Measurements from ENCODE around the gene ITIH4. TPM values are rescaled to one million over a fixed set of nuclear protein-coding genes. Genes with fewer than 3 reads are reported as not detected.

The ITIH4 gene
- total RNA-seq, 1 donor from 2014 or later = 0.26 TPM

GRCh38 chr3:52836986-52837385, 6.5 kb upstream of the ITIH4 start:
- H3K27me3 ChIP-seq (ENCODE audit: control insufficient read depth, insufficient read depth, low read length) = no peaks in the 10 kb centered on the region
- H3K4me3 ChIP-seq (ENCODE audit: low read depth, low read length) = no peak overlapping the region
- peaks cover 7% of the 10 kb centered on the region for H3K36me3 ChIP-seq (ENCODE audit: control insufficient read depth, insufficient read depth, low read length)
- no peak for TF ChIP-seq CTCF (IDR thresholded peaks at IDR 0.05; ENCODE audit: insufficient read depth, low read length, severe bottlenecking)
- DNase-seq (ENCODE audit: low read depth) = no peak
- no peak for FAIRE-seq

- DNase-seq (ENCODE audit: low read depth) (no peak), FAIRE-seq (peak; percentile 76)
- TF ChIP-seq CTCF (IDR thresholded peaks at IDR 0.05; ENCODE audit: insufficient read depth, low read length, severe bottlenecking) = no peak
- peaks cover 5% of the 10 kb centered on the region for H3K36me3 ChIP-seq (ENCODE audit: control insufficient read depth, insufficient read depth, low read length)
- H3K4me3 ChIP-seq (ENCODE audit: low read depth, low read length) = no peak overlapping the region
- no peaks in the 10 kb centered on the region for H3K27me3 ChIP-seq (ENCODE audit: control insufficient read depth, insufficient read depth, low read length)
Observed at GRCh38 chr3:52836471-52836845, 6.0 kb upstream of the ITIH4 start.

- DNase-seq (ENCODE audit: low read depth) = peak; percentile 21
- Histone ChIP-seq H3K4me3 (ENCODE audit: low read depth, low read length) (no peak overlapping the region), H3K27me3 (ENCODE audit: control insufficient read depth, insufficient read depth, low read length) (no peaks in the 10 kb centered on the region), H3K36me3 (ENCODE audit: control insufficient read depth, insufficient read depth, low read length) (peaks cover 2% of the 10 kb centered on the region)
- no peak for FAIRE-seq
- TF ChIP-seq CTCF (IDR thresholded peaks at IDR 0.05; ENCODE audit: insufficient read depth, low read length, severe bottlenecking) = no peak
Observed at GRCh38 chr3:52835766-52836470, 5.4 kb upstream of the ITIH4 start.

- FAIRE-seq (peak; percentile 66), DNase-seq (ENCODE audit: low read depth) (no peak)
- TF ChIP-seq CTCF (IDR thresholded peaks at IDR 0.05; ENCODE audit: insufficient read depth, low read length, severe bottlenecking) = no peak
- no peak within 1 kb of the TSS for H3K4me3 ChIP-seq (ENCODE audit: low read depth, low read length)
- H3K27me3 ChIP-seq (ENCODE audit: control insufficient read depth, insufficient read depth, low read length) = no peaks in the 10 kb centered on the region
- H3K36me3 ChIP-seq (ENCODE audit: control insufficient read depth, insufficient read depth, low read length) = no peaks in the 10 kb centered on the region
Observed at GRCh38 chr3:52834871-52835501, 4.5 kb upstream of the ITIH4 start, which contains the start of gene MUSTN1. TSS of gene MUSTN1 (minus strand) at chr3:52835019. CDS start at chr3:52834948, 71 bp downstream.

- no peaks in the 10 kb centered on the region for H3K36me3 ChIP-seq (ENCODE audit: control insufficient read depth, insufficient read depth, low read length)
- no peak for FAIRE-seq
- no peak for TF ChIP-seq CTCF (IDR thresholded peaks at IDR 0.05; ENCODE audit: insufficient read depth, low read length, severe bottlenecking)
- no peak overlapping the region for H3K4me3 ChIP-seq (ENCODE audit: low read depth, low read length)
- DNase-seq (ENCODE audit: low read depth) = no peak
- H3K27me3 ChIP-seq (ENCODE audit: control insufficient read depth, insufficient read depth, low read length) = no peaks in the 10 kb centered on the region
Observed at GRCh38 chr3:52833202-52833601, 2.7 kb upstream of the ITIH4 start.
